Astrocyte of the cerebellum (primary cell): ENCODE results near the gene TMEM141.

Experiments
- DNase-seq: peaks from one replicate; pipeline ENCODE4 v3.0.0-alpha.2; 2011; ENCODE audit warnings: low read depth
- H3K4me3 ChIP-seq: 2 replicates; pipeline ENCODE4 v1.5.1; 2011; ENCODE audit warnings: mild to moderate bottlenecking, low read depth, low read length, moderate library complexity
- in situ Hi-C: cut with HindIII; loops from 2 replicates; pipeline ENCODE4 v1.10.0; 2017; ENCODE audit warnings: low sequenced_read_pairs
- TF ChIP-seq, protein P1 (sequence below): IDR thresholded peaks from 2 replicates; pipeline ENCODE4 v1.5.1; 2012; ENCODE audit warnings: low read length, low read depth, moderate library complexity, mild to moderate bottlenecking; ENCODE audit errors: missing control alignments

TMEM141 gene

DNA sequence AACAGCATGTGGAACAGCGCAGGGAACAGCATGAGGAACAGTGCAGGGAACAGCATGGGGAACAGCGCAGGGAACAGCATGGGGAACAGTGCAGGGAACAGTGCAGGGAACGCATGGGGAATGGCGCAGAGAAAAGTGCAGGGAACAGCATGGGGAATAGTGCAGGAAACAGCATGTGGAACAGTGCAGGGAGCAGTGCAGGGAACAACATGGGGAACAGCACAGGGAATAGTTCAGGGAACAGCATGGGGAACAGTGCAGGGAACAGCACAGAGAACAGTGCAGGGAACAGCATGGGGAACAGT, 35.1 kb upstream of the TMEM141 start:
- DNase-seq = no peak
- TF ChIP-seq, protein P1, sequence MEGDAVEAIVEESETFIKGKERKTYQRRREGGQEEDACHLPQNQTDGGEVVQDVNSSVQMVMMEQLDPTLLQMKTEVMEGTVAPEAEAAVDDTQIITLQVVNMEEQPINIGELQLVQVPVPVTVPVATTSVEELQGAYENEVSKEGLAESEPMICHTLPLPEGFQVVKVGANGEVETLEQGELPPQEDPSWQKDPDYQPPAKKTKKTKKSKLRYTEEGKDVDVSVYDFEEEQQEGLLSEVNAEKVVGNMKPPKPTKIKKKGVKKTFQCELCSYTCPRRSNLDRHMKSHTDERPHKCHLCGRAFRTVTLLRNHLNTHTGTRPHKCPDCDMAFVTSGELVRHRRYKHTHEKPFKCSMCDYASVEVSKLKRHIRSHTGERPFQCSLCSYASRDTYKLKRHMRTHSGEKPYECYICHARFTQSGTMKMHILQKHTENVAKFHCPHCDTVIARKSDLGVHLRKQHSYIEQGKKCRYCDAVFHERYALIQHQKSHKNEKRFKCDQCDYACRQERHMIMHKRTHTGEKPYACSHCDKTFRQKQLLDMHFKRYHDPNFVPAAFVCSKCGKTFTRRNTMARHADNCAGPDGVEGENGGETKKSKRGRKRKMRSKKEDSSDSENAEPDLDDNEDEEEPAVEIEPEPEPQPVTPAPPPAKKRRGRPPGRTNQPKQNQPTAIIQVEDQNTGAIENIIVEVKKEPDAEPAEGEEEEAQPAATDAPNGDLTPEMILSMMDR = no peak
- in situ Hi-C loops = no loop called here
- H3K4me3 ChIP-seq = no peak overlapping the region

DNA sequence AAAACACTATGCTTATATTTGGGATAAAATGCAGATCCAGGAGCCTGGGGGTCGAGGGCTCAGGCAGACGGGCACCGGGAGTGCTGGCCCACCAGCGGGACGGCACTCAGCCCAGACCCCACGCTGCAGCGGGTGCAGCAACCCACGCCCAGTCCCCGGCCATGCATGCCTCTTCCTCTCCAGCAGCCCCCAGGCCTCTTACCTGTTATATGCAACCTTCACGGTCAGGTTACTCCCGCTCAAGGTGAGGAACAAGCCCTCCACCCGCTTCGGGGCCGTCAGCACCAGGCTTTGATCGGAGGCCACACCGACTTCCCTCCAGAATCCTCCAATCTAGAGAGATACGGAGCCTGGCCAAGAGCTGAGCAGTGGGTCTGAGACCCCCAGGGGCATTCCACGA, 34.3 kb upstream of the TMEM141 start:
- H3K4me3 ChIP-seq = no peak overlapping the region
- no peak for DNase-seq
- in situ Hi-C loops = no loop called here
- TF ChIP-seq, protein P1 = no peak

DNA sequence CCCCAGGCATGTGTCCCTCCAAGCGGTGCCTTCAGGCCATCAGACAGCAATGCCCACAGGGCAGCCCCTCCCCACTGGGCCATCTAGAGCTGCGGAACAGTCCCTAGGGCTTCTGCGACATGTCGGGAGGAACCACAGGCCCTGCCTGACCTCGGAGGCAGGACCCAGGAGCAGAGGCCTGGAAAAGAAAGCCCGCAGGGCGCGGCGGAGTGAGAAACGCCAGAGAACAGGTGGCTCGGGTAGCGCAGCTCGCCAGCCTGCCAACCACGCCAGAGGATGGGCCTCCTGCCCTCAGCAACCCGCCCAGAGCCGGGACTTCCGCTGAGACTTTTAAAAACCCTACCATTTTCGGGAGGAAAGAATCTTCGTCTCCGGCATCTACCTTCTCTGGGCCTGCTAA, 33.8 kb upstream of the TMEM141 start:
- TF ChIP-seq, protein P1 = no peak
- in situ Hi-C loops = no loop called here
- no peak overlapping the region for H3K4me3 ChIP-seq
- no peak for DNase-seq

DNA sequence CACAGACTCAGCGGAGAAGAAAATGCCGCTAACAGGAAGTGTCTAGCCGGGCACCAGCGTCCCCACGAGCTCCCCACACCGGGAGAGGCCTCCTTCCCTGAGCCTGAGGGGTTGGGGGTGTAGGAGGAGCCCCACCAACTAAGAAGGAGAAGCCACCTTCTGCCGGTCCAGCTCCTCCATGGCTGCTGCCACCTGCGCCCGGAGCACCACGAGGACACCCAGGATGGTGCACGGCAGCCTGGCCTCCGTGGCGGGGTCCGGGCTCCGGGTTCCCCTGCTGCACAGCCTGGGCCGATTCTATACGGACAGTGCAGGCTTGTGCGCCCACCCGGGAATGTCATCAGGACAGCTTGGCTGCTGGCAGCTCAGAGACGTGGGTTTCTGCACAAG, 33.4 kb upstream of the TMEM141 start:
- in situ Hi-C loops = no loop called here
- H3K4me3 ChIP-seq = no peak overlapping the region
- no peak for DNase-seq
- TF ChIP-seq, protein P1 = no peak

DNA sequence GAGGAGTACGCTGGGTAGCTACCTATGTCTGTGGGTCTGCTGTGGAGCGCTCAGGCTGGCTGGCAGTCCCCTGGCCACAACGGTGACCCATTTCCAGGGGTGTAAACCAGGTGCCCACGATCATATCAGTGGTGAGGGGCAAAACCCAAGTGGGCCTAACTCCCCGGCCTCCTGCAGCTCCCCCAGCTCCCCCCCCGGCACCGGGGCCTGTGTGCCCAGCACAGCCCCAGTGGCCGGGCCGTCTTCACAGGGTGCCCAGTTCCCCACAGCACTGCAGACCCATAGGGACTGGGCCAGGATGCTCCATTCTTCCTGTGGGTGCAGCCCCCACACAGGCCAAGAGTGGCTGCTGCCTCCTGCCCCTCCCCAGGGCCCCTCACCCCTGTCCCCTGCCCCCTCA, 32.1 kb upstream of the TMEM141 start:
- TF ChIP-seq, protein P1 = no peak
- no peak for DNase-seq
- H3K4me3 ChIP-seq = no peak overlapping the region
- in situ Hi-C loops = no loop called here

DNA sequence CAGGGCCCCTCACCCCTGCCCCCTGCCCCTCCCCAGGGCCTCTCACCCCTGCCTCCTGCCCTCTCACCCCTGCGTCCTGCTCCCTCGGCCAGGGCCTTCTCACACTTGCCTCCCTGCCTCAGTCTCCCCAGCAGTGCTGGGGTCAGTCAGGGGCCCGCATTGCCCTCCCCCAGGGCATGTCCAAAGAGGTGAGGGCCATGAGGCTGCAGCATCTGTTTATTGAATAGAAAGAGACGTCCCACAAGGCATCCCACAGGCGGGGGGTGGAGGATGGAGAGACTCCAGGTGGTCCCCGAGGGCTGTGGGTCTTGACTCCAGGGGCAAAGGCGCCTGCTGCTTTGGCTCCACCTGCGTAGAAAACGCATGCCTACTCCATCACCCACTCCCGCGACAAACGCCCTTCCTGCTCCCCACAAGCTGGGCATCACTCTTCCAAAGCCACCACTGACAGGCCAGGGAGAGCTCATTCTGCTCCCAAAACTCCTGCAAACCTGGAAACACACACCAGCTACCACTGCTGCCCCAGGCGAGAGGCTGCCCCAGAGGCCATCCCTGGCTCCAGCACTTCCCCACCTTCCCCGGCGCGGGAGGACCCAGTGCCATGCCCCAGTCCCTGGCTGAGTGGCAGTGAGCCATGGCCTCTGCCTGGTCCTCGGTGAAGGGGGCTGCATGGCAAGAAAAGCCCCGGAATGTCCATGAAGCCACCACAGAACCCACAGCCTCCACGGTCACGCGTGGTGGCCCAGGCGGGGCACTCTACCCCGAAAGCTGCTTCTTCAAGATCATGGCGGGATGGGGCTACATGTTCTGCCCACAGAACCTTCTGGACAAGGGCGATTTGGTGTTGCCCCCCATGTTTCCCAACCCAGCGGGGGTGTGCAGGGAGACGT, 31.5 kb upstream of the TMEM141 start:
- TF ChIP-seq, protein P1 = no peak
- in situ Hi-C loops = no loop called here
- DNase-seq = no peak
- no peak overlapping the region for H3K4me3 ChIP-seq
